ENCODE data around the gene DOCK2.

- TF ChIP-seq RBFOX2 (IDR thresholded peaks at IDR 0.05; ENCODE audit: low read depth, low read length) (no peak), E2F4 (CRISPR knock-in tag; IDR thresholded peaks at IDR 0.05; ENCODE audit: low read depth) (no peak), EZH2 (IDR thresholded peaks at IDR 0.05; ENCODE audit: borderline replicate concordance, low read depth, low read length) (no peak), ATF2 (CRISPR knock-in tag; IDR thresholded peaks at IDR 0.05) (no peak)
These were observed 99.6 kb downstream of the DOCK2 start for GRCh38 chr5:169736653-169737052.

Data from K562 (cell line).